GM21367 (cell line): ENCODE measurements around the gene CCNT2.
"Not testable (repeated sequence)": the region's sequence is repeated elsewhere in the genome, so short reads cannot be mapped to it uniquely, and the experiment has no call there.

Experiments
- ATAC-seq: cut with Tn5 transposase; IDR thresholded peaks from one replicate; pipeline ENCODE4 v1.9.1; 2021; ENCODE audit not compliant: unreplicated experiment

Gene CCNT2

DNA sequence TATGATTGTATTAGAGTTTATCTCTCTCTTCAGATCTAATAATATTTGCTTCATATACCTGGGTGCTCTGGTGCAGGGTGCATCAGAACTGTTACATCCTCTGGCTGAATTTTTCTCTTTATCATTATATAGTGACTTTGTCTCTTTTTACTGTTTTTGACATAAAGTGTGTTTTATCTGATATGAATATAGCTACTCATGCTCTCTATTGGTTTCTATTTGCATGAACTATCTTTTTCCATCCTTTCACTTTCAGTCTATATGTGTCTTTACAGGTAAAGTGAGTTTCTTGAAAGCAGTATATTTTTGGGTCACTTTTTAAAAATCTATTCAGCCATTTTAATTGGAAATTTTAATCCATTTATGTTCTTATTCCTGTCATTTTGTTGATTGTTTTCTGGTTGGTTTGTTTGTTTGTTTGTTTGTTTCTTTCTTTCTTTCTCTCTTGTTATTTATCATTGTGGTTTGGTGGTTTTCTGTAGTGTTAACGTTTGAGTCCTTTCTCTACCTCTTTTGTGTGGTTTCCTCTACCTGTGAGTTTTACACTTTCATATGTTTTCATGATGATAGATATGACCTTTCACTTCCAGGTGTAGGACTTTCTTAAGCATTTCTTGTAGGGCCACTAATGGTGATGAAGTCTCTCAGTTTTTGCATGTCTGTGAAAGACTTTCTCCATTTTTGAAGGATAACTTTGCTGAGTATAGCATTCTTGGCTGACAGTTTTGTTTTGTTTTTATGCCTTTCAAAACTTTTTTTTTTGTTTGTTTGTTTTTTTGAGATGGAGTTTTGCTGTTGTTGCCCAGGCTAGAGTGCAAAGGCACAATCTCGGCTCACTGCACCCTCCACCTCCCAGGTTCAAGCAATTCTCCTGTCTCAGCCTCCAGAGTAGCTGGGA, 54.9 kb downstream of the CCNT2 start:
- ATAC-seq: no peak

- ATAC-seq: no peak
These were observed 56.8 kb downstream of the CCNT2 start for GRCh38 chr2:134975281-134976009.

GRCh38 chr2:134976074-134976702, 57.6 kb downstream of the CCNT2 start:
- no peak for ATAC-seq

- ATAC-seq: not testable (repeated sequence)
These were observed 58.5 kb downstream of the CCNT2 start for GRCh38 chr2:134977104-134977503.

DNA sequence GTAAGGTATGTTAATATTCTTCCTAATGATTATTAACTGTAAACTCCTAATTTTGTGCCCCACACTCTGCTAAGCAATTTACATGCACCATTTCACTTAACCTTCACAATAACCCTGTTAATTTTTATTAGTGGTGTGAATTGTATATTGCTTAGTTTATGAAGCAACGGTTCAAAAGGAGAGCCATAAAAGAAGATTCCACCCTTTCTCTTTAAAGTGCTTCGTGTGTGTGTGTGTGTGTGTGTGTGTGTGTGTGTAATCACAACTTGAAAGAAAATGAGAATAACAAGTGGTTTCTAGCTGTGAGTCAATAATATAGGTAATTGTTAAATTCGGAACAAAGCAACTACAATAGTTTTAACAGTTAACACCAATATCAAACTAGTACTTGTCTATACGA, 60.6 kb downstream of the CCNT2 start:
- ATAC-seq: no peak

GRCh38 chr2:134980639-134981038, 62.0 kb downstream of the CCNT2 start:
- no peak for ATAC-seq

DNA sequence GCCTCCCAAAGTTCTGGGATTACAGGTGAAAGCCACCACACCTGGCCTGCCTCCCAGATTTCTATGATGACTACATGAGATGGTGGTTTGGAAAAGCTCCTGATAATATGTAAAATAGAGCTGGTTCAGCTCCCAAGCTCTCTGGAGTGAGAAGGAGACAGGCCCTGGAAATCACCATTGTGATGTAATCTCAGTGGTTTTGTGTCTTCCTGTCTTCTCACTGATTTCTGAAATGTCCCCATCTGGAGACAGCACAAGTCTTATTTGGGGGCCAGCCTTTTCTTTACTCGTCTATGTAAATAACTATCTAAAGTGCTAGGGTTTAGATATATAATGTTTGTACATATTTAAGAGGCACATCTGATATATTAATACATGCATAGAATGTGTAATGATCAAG, 64.0 kb downstream of the CCNT2 start:
- ATAC-seq: no peak

- ATAC-seq: no peak
These were observed 66.4 kb downstream of the CCNT2 start for GRCh38 chr2:134985061-134985460.

- no peak for ATAC-seq
These were observed 70.5 kb downstream of the CCNT2 start for GRCh38 chr2:134988994-134989605.

DNA sequence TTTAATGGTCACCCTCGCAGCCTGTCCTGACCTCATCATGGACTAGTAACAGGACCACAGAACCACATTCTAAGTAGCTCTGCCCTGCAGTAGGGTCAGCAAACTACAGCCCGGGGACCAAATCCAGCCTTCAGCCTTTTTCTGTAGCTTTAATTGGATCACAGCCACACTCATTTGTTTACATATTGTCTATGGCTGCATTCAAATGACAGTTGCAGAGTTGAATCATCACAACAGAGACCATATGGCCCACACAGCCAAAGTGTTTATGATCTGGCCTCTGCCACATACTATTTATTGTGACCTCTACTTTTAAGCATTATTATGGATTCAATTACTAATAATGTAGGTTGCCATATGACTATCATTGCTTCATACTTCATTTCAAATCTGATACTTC, 80.9 kb downstream of the CCNT2 start:
- no peak for ATAC-seq

GRCh38 chr2:135002836-135003235, 84.2 kb downstream of the CCNT2 start:
- no peak for ATAC-seq

DNA sequence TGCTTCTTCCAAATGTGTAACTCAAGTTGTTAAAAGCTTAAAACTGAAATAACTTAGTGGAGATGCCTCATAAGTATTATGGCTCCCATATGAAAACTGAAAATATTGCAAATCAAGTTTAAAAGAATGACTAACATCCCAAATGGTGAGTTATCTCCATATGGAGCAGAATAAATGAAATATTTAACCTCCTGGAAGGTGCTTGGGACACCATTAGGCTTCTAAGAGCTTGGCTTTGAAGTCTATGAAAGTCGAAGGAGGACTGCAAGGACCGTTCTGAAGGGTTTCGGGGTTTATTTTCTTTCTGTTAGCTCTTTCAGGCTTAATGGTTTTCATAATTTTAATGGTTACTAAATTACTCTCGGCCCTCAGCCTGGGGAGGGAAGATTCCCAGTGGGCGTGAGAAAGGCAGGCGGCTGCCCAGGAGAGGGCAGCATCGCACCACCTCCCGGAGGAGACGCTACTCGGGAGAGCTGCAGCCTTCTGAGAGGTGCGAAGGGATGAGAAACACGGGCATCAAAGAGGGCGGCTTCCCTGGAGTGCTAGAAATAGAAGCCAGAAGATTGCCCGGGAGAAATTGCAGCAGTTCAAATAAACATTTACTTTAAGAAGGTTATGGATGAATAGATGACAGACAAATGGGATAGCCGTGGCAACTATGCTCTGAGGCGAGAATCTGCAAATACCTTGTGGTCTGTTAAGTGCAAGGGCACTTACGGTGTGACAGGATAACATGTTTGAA, 85.6 kb downstream of the CCNT2 start:
- peak; percentile 77 for ATAC-seq

DNA sequence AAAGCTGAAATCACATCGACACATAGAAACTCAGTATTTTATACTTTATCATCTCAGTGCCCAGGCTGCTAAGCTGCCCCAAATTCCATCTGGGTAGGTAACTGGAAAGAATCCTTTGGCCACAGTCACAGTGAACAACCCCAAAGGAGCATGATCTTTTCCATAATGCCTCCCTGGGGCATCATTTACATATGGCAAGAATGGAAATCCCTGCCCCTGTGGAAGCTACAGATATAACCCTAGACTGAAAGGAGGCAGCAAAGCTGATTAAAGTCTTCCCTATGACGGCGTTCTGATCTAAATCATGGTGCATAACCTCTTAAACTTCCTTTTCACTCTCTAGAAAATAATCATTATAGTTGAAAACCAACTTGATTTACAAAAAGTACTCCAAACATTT, 87.1 kb downstream of the CCNT2 start:
- no peak for ATAC-seq
